Osteocyte (in vitro differentiated cells): ENCODE results near the gene C10orf71. TPM values are rescaled to one million over a fixed set of nuclear protein-coding genes. Genes with fewer than 3 reads are reported as not detected.

Source experiments
- DNase-seq: peaks from one replicate; pipeline ENCODE4 v3.0.0; 2021; ENCODE audit warnings: mixed read lengths; ENCODE audit not compliant: unreplicated experiment; ENCODE audit errors: extremely low spot score
- H3K27ac Mint-ChIP-seq: one replicate; pipeline ENCODE4 v1.8.0; 2021; ENCODE audit warnings: mild to moderate bottlenecking, mixed read lengths; ENCODE audit not compliant: unreplicated experiment
- H3K27me3 Mint-ChIP-seq: one replicate; pipeline ENCODE4 v1.8.0; 2021; ENCODE audit warnings: mixed read lengths; ENCODE audit not compliant: unreplicated experiment
- H3K36me3 Mint-ChIP-seq: one replicate; pipeline ENCODE4 v1.8.0; 2021; ENCODE audit warnings: mixed read lengths; ENCODE audit not compliant: unreplicated experiment
- H3K4me1 Mint-ChIP-seq: one replicate; pipeline ENCODE4 v1.8.0; 2021; ENCODE audit warnings: mixed read lengths; ENCODE audit not compliant: unreplicated experiment
- H3K4me3 Mint-ChIP-seq: one replicate; pipeline ENCODE4 v1.8.0; 2021; ENCODE audit warnings: mild to moderate bottlenecking, moderate library complexity, mixed read lengths; ENCODE audit not compliant: unreplicated experiment
- H3K9me3 Mint-ChIP-seq: one replicate; pipeline ENCODE4 v1.8.0; 2021; ENCODE audit warnings: mixed read lengths; ENCODE audit not compliant: unreplicated experiment
- CTCF ChIP-seq: fragments of 200-600 bp; sonication (generic); IDR thresholded peaks from 2 replicates; pipeline ENCODE4 v1.5.0; 2021; ENCODE audit warnings: antibody characterized with exemption, mild to moderate bottlenecking, moderate library complexity
- total RNA-seq: library from RNA; stranded (reverse); gene quantifications from 2 replicates; pipeline ENCODE4 v1.2.1, GENCODE V29; 2021

C10orf71 gene
- total RNA-seq, 1 donor from 2014 or later = not detected

DNA sequence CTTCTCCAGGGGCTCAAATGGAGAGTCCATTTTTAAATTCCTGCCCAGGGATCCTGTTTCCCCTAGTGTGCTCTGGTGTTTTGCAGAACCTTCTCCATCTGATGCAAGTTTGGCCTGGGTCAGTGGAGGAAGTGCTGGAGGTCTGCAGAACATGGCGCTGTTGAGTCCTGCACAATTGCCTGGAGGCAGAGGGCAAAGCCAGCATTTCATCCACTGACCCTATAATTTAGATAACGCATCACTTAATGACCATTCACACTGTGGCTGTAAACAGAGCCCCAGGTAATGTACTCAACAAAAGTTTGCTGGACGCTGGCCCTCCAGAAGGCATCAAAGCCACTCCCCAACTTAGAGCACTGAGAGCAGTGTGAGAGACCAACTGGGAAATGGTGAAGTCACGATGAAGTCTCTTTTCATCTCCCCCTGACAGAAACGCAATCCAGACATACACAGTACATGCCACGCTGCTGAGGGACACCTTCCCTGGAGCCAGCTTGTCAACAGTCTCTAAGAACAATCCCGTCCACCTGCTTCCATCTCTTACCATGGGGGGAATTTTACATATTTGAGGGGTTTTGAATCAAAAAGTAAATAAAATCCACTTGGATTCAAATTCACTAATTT lies 13.4 kb downstream of the C10orf71 start:
- Mint-ChIP-seq H3K9me3 (no peaks in the 10 kb centered on the region), H3K4me3 (no peak overlapping the region), H3K4me1 (no peaks in the 10 kb centered on the region), H3K27ac (no peak overlapping the region), H3K27me3 (peaks cover 14% of the 10 kb centered on the region), H3K36me3 (no peaks in the 10 kb centered on the region)
- no peak for TF ChIP-seq CTCF
- no peak for DNase-seq

DNA sequence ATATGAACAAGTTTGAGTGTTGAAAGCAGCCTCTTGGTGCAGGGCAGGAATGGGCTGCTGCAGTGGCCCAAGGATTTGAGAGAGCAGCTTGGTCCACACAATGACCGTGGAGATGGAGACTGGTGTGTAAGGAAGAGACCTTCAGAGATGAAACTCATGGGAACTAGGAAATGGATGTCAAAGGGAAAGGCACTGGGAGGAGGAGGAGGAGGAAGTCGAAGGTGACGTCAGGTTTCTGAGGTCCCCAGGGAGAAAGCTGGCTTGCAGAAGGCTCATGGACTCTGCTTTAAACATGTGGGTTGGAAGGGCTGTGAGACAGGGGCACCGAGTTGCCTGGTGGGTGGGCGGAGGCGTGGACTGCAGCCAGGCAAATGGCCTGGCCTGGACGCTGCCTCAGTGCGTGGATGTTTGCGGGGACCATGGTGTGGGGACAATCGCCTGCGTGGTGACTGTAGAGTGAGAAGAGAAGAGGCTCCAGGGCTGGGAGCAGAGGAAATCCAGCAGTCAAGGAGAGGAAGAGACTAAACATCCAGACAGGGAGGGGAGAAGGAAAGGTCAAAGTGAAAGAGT lies 14.6 kb downstream of the C10orf71 start:
- Mint-ChIP-seq H3K9me3 (no peaks in the 10 kb centered on the region), H3K27ac (no peak overlapping the region), H3K4me3 (no peak overlapping the region), H3K27me3 (peaks cover 14% of the 10 kb centered on the region), H3K36me3 (no peaks in the 10 kb centered on the region), H3K4me1 (no peaks in the 10 kb centered on the region)
- TF ChIP-seq CTCF = no peak
- DNase-seq = no peak

DNA sequence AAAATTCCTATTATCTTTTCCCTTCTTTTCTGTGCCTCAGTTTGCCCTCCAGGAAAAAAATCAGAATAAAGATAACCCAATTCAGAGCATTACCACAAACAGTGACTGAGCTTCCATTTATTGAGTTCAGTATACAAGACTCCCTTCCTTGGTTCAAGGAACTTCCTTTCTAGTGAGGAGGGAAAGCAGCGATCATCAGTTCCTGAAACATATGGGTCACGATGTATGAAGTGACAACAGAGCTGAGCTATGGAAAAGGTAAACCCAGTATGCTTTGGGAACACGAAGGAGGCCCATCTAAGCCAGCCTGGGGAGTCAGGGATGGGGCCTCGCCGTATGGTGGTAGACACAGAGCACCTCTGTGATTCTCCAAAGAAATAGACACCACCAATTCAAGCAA lies 15.8 kb downstream of the C10orf71 start:
- TF ChIP-seq CTCF = no peak
- Mint-ChIP-seq H3K4me1 (no peaks in the 10 kb centered on the region), H3K27ac (no peak overlapping the region), H3K4me3 (no peak overlapping the region), H3K27me3 (peaks cover 14% of the 10 kb centered on the region), H3K9me3 (no peaks in the 10 kb centered on the region), H3K36me3 (no peaks in the 10 kb centered on the region)
- no peak for DNase-seq

DNA sequence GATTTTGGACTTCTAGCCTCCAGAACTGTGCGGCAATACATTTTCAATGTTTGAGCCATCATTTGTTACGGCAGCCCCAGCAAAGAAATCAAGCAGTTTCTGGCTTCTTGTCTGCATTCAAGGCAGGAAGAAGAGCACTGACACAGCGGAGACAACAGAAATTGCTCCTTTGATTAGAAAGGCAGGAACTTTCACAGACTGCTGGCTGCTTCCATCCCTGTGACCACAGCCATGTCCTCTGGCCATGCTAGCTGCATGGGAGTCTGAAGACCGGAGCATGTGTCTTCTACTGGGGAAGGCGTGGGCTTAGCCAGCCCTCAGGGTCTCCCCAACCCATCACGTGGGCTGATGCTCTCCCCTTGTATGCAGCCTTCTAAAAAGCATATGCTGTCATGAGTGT lies 19.1 kb downstream of the C10orf71 start:
- no peak for DNase-seq
- H3K36me3 Mint-ChIP-seq = no peaks in the 10 kb centered on the region
- no peak overlapping the region for H3K4me3 Mint-ChIP-seq
- H3K27me3 Mint-ChIP-seq = peaks cover 19% of the 10 kb centered on the region
- no peak overlapping the region for H3K27ac Mint-ChIP-seq
- no peaks in the 10 kb centered on the region for H3K4me1 Mint-ChIP-seq
- no peak for TF ChIP-seq CTCF
- no peaks in the 10 kb centered on the region for H3K9me3 Mint-ChIP-seq

DNA sequence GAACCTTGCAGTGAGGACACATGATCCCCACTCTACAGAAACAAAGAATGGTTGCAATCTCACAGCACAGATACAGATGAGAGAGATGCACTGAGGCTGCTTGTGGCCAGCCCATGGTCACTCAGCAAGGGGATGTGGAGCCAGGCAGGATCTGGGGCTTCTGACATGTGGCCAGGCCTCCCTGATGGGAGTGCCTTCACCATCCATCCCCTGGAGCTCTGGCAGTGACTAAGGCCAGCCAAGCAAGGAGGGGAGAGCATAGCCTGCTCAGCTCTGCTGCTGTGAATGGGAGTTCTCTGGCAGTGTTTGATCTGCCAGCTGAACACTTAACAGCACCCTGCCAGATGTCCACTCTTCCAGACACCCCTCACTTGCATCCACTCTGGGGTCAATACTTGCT lies 19.8 kb downstream of the C10orf71 start:
- H3K9me3 Mint-ChIP-seq = no peaks in the 10 kb centered on the region
- no peaks in the 10 kb centered on the region for H3K4me1 Mint-ChIP-seq
- H3K27me3 Mint-ChIP-seq = peaks cover 14% of the 10 kb centered on the region
- H3K36me3 Mint-ChIP-seq = no peaks in the 10 kb centered on the region
- no peak for DNase-seq
- TF ChIP-seq CTCF = no peak
- no peak overlapping the region for H3K4me3 Mint-ChIP-seq
- H3K27ac Mint-ChIP-seq = no peak overlapping the region
